GM21723 (cell line): ENCODE results near the gene SNED1.

Experiments
- ATAC-seq: cut with Tn5 transposase; IDR thresholded peaks from one replicate; pipeline ENCODE4 v1.9.1; 2021; ENCODE audit warnings: mild to moderate bottlenecking, moderate library complexity; ENCODE audit not compliant: unreplicated experiment

Gene SNED1

DNA sequence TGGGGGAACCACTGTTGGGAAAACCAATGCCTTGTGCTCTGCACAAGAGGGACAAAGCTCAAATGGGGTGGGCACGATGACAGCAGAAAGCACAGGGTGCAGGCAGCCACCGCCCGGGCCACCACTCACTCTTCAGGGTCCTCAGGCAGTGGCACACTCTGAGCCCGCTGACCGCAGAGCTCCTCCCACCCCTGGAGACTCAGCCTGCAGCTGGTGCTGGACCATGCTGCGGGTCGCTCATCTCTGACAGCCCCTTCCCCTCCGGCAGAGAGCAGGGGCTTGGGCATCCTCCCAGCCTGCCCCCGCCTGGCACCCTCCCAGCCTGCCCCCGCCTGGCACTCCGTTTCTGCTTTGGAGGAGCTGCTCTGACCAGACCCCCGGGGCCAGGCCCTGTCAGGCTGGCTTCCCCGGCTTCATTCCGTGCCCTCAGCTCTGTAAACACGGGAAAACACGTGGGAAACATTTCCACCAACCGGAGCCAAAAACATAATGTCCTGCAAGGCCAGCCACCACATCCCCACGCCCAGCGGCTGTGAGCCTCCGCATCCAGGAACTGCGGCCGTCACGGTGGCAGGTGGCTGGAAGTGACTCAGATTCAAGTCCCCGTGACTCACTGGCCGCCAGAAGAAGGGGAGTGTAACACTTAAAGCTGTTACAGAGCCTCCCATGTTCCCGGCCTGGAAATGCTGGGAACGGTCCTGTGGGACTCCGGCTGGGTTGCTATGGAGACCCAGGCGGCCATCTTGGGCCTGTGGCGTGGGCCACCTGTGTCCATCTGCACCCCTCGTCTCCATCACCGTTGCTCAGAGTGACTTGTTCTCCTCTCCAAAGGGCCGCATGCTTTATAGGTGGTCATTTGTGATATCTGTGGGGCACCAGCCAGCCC lies 6.8 kb upstream of the SNED1 start:
- ATAC-seq = no peak

DNA sequence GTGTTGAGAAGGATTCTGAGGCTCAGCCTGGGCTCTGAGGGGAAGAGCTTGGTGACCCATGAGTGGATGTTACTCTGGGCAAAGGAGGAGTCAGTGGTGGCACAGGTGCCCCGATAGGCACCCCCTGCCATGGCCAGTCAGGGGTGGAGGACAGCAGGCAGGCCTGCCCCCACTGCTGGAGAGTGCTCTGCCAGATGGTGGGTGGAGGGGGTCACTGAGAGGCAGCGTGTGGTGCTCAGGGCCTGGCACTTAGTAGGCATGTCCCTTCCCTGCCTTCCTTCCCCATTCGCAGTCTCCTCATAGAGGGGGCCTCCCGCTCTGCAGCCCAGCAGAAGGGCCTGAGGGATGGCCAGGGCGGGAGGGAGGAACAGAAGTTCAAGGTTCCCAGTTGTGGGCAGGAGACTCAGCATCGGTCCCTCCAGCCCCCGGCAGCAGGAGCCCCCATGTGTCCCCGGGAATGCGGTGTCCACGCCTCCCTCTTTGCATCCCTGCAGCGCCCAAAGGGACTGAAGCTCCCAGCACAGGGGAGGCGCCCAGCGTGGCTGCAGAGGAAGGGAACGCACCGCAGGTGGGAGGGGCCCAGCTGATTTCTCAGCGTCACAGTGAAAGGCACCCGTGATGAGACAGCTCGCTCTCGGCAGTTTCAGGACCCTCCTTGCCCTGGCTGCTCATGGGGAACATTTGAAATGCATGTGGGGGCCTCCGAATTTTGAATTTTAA lies 5.7 kb upstream of the SNED1 start:
- ATAC-seq = no peak

DNA sequence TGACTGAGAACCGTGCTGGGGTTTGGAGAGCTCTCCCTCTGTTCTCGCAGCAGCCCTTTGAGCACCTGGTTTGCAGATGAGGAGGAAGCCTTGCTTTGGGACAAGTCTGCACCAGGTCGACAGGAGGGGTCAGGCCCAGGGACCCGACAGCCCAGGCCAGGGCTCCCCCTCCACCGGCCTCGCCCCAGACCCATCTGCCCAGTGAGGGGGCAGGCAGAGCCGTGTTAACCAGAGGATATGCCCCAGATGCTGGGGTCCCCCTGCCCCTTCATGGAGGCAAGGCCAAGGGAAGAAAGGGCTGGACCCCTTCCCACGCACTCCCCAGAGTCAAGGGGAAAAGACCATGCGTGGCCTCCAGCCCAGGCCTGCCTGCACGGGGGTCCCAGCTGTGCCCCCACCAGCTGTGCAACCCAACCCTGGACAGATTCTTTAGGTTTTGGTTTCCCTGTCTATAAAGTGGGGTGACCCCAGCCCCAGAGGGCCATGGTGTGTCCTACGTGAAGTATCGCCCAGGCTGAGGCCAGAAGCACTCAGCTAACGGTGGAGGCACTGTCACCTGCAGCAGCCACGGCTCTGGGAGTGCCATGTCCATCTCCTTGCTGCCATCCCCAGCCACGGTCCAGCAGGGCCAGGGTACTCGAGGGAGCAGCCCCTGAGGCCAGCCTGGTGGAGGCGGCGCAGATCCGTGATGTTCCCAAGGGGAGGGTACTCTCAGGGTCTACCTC lies 4.8 kb upstream of the SNED1 start:
- ATAC-seq = no peak

DNA sequence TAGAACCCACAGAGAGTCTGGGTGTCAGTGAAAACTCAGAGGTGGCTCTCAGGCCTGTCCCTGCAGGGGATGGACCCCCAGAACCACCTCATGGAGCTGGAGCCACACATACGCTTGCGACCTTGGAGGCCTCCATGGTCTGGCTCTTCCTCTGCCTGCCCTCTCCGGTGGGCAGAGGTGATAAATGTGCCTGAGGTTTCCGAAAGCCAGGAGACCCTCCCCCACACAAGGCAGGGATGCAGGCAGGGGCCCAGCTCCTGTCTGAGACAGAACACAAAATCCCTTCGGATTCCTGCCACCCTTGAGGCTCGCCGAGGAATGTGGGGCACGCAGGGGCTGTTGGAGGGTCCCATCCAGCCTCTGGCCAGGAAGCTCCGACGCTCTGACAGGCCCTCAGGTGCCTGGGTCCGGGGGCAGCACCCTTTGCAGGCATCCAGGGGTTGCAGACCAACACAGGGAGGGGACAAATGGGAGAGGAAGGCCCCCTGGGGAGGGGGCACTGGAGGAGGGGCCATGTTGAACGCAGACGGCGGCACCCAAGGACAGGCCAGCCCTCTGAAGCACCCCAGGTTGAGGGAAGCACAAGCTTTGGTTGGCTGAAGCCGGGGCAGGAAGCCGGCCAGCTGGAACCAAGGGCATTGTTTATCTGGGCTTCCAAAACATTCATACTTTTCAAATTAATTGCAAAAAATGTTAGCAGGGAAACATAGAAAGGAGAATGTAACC lies 4.1 kb upstream of the SNED1 start:
- ATAC-seq = no peak

DNA sequence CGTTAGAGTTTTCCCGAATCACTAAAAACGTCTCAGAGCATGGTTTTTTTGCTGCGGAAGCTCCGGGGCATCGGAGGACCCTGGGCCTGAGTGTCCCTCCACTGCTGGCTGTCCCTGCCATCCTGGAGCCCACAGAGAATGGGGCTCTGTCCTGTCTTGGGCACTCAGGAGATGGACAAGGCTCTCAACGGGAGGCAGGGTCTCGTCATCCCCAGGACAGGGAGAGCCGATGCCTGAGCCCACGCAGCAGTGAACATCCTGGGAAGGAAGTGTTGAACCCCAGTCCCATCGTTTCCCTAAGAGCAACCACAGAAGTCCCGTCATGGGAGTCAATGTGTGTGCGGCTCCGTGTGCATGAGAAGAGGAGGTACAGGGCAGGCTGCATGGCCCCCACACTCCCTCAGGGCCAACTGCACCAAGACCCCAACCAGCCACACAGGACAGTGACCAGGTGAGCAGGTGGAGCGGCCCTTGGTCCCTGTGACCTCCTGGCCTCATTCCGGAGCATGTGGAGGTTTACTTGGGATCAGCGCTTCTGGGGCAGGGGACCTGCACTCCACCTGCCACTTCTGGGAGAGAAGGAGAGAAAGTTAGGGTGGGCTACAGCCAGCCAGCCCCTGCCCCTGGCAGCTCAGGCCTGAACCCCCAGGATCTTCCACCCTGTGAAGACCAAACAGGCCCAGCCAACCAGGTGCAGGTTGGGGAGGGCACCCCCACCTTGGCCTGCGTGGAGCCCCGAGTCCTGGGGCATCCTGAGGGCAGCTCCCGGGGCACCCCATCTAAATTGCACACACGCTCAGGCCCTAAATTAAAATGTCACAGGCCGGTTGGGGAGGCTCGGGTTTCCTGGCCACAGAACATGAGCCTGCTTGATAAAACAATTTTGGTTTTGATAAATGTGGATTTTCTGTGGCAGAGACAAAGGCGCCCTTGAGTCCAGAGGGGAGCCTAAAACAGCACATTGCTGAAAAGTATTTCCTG lies 3.1 kb upstream of the SNED1 start:
- ATAC-seq = no peak

DNA sequence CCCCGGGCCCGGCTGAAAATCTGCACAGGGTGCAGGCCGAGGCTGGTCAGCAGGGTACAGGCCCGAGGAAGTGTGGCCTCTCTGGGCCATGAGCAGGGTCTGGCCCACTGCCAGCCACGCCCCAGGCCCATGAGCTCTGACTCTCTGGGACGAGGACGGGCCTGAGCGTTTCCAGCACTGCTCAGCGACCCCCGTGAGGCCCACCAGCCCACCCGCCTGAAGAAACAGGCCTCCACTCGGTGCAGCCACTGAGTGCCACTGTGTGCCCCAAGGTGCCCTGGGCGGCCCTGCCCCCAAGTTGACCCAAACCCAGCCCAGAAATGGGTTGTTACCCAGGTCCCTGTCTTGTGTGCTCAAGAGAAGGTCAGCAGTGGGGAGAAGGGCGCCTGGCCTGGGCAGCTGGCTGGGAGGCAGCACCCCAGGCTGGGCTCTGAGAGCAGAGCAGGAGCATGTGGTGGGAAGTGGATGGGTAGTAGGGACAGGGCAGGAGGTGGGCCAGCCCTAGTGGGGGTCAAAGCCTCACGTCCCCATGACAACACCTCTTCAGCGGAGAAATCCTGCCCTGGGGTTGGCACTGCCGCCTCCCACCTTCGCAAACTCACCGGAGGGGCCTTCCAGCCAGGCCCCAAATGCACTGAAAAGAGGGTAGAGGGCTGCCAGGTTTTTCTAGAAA lies 2.1 kb upstream of the SNED1 start:
- no peak for ATAC-seq

DNA sequence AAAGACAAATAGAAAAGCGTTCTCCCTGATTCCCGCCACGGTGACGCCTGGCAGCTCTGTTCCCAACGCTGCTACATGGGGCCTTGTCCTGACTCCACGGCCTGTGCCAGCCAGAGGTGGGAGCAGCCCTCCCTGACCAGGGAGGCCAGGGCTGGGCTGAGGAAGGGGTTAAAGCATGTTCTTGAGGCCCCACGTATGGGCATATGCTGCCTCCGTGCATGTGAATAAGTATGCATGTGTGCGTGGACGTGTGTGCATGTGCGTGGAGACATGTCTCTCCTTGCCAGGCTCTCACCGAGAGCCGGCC lies 1.6 kb upstream of the SNED1 start:
- ATAC-seq = no peak

DNA sequence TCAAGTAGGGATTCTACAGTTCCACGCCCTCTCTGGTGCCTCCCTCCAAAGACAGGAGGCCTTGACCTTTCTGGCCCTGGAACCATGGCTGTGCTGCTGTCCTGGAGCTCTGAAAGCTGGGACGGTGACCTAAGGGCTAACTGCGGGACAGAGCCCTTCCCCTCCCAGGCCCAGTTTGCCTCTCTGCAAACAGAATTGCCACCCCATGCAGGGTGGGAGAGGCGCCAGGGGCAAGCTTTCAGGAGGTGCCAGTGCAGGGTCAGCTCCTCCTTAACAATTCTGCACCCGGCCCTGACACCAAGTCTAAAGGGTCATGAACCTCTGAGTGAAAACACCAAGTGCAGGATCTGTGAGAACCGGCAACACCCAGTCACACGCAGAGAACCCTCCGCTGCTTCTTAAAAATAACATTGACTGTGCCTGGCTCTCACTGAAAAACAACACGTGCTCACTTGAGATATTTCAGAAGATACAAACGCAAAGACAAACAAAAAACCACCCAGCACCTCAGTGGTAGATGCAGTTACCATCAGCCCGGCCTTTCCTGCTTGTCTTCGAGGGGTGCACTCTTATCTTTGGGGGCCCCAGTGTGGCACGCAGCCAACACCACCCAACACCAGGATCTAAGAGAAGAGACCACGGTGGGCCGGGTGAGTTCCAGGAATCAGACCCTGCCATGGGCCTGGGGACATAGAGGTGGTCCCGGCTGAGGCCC lies 1.1 kb upstream of the SNED1 start:
- no peak for ATAC-seq

DNA sequence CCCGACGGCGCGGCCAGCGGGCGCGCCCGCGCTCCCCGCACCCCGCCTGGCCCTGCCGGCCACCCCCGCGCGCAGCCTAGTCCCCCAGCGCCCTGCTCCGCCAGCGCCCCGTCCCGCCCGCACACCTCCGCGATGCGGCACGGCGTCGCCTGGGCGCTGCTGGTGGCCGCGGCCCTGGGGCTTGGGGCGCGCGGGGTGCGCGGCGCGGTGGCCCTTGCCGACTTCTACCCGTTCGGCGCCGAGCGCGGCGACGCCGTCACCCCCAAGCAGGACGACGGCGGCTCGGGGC lies 232 bp downstream of the SNED1 start:
- no peak for ATAC-seq

DNA sequence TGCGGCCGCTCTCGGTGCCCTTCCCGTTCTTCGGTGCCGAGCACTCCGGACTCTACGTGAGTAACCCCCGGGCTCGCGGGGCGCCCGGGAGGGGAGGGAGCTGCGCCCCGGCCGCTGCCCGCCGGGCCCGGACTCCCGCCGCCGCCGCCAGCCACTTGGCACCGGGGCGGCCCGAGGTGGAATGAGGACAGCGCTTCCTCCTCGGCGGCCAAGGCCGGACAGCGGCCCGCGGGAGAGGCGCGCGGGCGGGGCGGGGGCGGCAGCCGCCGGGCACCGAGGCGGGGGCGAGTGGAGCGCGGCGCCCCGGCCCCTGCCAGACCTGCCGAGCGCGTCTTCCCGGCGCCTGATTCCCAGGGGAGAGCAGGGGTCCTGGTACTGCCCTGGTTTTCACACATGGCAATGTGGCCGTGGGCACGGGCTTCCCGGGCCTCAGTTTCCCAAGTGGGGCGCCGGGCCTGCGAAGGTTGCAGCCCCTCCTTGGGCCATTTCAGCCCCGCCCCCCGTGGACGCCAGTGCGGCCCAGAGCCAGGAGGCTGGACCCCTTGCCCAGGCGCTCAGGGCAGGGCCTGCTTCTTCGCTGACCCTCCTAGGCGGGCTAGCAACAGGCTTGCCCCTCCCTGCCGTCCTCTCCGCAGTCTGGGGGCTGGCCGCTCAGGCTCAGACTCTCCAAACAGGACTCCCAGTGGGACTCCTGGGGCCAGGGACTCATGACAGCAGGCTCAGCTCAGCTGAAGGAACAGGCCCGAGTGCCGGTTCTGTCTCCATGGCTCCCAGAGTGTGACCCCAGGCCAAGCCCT lies 775 bp downstream of the SNED1 start:
- ATAC-seq = no peak

DNA sequence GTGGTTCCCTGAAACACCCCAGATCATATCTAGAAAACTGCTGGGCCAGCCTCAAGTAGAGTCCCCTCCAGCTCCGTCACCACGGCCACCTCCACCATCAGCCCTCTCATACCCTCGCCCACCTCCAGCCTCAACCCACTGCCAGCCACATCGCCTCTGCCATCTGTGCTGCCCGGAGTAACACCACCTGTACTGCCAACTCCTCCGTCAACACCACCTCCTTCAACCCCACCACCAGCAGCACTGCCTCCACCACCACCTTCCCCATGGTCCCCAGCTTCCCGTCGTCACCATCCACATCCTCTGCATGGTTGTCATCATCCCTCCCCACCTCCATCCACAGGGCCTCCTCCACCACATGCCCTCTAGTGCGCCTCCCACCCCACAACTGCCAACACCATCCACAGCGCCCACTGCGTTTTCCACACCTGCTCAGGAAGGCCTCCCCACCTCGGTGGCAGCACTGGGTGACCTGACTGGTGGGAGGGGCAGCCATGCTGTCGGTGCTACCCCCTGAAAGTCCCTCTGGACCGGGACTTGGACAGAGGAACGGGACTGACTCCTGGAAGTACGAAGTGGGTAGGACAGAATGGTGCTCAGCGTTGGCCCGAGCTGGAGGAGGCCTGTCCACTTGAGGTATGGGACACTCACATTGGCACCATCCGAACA lies 1.6 kb downstream of the SNED1 start:
- no peak for ATAC-seq

DNA sequence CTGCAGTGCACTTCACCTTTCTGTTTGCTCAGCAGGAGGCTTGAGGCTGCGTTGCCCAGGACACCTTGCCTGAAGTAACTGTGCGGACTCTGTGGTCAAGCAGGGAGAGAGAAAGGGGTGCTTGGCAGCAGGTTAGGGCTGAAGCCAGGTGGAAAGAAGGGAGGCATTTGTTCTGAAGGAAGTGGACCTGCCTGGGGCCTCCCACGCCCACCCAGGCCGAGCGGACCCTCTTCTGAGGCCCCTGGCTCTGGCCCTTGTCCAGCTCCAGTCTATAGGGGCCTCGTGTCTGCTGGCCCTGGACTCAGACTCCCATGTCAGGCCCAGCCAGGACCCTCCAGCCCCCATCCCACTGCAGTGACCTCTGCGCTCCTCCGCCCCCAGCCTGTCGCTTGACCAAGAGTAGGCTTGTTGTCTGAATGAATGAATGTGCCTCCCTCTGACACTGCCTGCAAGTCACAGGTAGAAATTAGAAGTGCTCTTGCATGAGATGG lies 2.5 kb downstream of the SNED1 start:
- no peak for ATAC-seq

DNA sequence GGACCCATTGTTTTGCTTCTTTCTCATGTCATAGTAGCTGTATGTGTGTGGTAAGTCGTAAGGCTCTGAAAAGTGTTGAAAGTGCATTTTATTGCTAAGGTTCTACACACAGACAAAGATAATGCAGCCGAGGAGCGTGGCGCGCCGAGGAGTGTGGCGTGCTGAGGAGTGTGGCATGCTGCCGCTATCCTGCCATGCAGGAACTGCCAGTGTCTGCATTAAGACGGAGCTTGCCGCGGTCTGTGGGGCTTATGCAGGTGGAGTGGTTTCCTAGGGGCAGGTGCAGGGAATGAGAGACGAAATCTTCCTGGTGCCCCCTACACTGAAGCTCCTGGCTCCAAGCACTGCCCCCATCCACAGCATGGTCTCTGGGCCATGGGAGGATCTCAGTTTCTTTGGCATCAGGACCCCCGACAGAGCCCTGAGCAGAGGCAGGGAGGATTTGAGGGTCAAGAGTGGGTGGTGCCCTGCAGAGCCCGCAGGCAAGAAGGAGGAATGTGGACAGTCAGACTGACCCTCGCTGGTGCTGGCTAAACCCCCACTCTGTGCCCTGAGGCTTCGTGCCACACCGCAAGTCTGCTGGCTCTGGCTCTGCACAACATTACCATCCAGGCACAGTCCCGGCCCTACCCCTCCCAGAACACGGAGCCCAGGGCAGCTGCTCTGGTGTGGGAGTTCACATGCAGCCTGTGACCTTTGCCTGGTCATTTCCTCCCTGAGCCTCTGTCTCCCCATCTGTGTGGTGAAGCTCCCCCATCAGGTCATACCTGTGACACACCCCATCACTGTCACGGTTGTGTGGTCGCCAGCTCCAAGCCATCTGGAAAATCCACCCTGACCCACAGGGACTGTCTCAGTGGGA lies 3.2 kb downstream of the SNED1 start:
- no peak for ATAC-seq

DNA sequence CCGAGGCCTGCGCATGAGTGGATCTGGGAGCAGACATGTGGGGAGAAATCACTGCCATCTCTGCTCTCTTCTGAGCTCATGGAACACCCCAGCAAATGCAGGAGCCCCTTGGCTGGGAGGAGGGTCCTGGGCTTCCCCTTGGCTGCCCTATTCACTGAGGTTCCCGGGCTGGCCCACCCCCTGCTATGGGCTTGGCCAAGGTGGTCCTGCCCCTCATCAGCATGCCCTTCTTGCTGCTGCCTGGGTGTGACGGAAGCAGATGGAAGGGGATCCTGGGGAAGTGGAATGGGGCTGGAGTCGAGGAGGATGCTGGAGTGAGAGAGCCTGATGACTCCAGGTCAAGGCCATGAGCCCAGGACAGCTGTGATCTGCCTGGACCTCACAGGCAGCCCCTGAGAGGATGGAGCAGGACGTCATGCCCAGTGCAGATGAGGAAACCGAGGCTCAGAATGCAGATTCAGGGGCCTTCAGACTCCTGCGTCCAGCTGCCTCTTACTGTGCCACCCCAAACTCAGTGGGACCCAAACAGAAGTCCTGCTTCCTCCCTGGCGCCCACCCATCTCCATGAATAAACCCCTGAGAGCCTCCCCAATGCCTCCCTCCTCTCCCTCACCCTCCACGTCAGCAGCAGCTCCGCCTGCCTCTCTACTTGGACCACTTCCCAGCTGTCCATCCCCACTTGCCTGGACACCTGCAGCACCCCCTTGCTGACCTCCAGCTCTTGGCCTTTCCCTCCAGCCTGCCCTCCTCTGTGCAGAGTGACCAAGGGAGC lies 4.0 kb downstream of the SNED1 start:
- ATAC-seq = no peak

DNA sequence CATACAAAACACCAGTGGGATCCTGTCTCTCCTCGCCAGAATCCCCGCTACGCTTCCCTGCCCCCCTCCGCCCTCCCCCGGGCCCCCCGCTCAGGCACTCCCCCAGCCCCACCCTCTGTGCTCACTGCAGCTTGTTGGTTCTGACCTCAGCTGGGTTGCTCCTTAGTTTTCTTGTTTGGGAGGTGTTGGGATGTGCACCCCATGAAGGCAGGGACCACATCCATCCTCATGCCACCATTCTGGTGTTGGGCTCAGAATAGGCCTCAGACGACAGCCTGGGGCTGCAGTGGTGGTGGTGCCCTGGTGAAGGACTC lies 4.6 kb downstream of the SNED1 start:
- no peak for ATAC-seq

DNA sequence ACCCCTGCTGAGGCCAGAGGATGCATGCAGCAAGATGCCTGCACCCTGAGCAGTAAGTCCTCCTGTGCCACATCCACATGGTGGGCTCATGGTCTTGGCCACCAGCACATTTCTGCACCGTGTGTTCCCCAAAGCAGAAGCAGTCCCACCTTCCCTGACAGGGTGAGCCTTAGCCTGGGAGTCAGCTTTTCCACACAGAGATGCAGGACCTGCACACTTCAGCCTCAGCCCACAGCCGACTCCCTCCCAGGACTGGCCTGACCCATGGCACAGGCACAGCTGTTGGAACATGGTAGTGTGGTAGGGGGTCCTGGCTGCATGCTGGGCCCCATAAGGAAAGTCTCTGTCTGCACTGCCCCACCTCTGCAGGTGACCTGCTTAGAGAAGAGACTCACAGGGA lies 5.0 kb downstream of the SNED1 start:
- no peak for ATAC-seq
